Activated T-cell treated with anti-CD3 and anti-CD28 coated beads, Interleukin-2, amount 50 U/mL, for 48 hours (primary cell): ENCODE measurements around the gene SAMD3.
"Not testable (repeated sequence)": the region's sequence is repeated elsewhere in the genome, so short reads cannot be mapped to it uniquely, and the experiment has no call there.

Experiments
- DNase-seq, 2 experiments: peaks; one replicate each; pipeline ENCODE4 v3.0.0-alpha.2; 2020

SAMD3 gene

DNA sequence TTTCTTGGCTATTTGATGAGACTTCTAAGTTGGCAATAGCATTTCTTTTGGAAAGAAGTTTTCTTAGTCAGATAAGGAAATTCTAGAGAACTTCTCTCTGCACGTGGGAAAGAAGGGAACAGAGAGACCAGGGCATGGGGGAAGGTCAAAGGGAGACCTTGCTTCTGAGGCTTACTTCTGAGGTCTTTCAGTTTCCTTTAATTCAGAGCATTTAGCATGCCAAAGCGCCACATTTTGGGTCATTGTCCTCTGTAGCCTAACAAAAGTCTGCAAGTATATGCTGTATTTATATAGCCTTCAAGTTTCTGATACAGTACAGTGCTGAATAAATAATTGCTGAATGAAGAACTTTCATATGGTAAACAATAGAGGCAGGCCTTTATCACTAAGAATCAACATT lies 95.6 kb downstream of the SAMD3 start:
- DNase-seq = no peak

DNA sequence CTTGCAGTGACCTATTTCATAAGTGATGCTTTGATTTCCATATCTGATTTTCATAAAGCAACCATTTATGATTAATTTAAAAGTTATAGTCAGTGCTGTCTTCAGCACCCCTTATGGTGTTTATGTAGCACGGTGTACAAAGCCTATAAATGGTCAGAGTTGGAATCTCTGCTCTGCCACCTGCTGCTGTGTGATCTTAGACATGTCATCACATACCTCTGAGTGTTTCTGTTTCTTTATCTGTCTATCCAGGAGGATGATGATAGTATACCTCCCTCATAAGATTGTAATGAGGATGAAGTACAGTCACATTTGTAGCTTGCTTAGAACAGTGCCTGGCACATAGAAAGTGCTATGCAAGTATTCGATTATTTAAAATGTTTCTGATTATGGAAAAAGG lies 100.5 kb downstream of the SAMD3 start:
- no peak for DNase-seq

DNA sequence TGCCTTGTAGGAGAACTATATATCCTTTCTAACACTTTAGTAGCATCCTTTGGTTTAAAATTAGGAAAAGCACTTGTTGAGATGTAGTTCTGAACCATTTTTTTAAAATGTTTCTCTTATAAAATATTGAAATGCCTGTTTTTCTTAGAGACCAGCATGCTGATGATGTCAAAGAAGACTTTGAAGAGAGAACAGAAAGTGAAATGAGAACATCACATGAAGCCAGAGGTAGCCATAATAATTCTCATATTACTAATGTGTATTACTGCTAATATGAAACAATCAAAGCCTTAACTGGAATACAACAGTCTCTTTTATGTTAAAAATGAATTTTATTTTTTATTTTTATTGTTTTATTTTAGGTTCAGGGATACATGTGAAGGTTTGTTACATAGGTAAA lies 102.0 kb downstream of the SAMD3 start:
- no peak for DNase-seq

DNA sequence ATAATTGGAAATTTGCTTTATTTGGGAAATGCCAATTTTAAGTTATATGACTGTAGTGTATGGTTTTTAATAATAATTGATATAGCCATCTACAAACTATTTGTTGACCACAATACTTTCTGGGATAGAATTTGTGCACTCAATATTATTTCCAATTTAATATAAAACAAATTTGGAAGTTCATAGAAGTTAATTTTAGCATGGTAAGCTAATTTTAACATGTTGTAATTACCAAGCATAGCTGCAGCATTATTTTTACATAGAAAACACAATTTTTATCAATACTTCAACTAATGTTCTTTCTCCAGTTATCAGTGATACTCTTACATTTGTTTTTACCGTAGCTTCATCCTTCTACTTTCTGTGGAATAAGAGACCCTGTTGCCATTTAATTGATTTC lies 103.5 kb downstream of the SAMD3 start:
- DNase-seq = no peak

DNA sequence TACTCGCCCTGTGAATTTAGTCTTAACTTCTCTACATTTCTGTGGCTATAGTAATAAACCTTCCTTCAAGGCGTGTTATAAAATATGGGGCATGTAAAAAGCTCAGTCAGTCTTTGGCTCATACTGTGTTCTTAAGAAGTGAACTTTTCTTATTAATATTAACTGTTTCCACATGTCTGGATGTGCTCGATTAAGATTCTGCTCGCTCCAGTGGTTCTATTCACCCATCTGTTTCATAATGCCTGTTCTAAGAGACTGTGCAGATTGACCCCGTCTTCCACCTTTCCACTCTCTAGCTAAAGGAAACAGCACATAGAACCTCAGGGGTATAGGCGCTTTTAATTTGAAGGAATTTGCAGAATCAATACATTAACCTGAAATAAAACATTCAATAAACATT lies 104.5 kb downstream of the SAMD3 start:
- no peak for DNase-seq

DNA sequence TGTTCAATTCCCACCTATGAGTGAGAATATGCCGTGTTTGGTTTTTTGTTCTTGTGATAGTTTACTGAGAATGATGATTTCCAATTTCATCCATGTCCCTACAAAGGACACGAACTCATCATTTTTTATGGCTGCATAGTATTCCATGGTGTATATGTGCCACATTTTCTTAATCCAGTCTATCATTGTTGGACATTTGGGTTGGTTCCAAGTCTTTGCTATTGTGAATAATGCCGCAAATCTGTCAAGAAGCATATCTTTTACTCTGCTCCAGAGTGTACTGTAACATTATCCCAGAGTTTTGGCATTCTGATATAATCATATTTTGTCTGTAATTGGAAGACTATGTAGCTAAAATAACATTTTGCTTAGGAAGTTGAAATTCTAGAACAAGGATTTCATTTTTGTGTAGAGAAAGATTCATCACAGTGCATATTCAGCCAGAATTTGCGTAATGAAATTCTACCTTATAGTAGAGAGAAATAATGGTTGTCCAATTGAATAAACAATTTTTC lies 105.5 kb downstream of the SAMD3 start:
- DNase-seq = not testable (repeated sequence)

DNA sequence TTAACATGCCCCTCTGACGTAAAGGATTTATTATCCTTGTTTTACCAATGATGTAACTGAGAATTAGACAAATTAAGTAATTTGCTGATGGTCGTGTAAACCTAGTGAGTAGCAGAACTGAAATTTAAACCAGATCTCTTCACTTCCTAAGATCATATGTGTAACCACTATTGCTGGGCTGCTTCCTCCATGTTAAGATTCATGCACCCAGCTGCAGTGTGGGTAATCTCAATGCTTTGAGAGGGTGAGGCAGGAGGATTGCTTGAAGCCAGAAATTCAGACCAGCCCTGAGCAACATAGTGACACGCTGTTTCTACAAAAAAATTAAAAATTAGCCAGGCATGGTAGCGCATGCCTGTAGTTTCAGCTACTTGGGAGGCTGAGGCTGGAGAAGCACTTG lies 106.5 kb downstream of the SAMD3 start:
- no peak for DNase-seq

DNA sequence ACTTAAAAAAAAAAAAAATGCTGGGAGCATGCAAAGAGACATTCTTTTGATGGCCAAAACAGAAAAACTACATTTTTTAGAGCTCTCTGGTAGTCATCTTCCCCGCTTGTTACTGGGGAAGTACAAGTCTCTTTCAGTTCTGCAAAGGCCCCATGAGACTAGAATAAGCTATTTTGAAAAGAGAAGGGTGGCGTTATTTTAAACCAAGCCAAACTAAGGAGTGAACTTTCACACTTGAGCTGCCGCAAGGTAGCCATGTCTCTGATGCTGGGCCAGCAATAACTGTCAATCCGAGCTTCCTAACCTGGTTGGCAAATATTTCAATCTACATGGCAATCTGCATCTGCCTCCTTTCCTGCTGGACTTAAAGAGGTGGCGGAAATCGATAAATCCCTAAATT lies 107.7 kb downstream of the SAMD3 start:
- DNase-seq = no peak

DNA sequence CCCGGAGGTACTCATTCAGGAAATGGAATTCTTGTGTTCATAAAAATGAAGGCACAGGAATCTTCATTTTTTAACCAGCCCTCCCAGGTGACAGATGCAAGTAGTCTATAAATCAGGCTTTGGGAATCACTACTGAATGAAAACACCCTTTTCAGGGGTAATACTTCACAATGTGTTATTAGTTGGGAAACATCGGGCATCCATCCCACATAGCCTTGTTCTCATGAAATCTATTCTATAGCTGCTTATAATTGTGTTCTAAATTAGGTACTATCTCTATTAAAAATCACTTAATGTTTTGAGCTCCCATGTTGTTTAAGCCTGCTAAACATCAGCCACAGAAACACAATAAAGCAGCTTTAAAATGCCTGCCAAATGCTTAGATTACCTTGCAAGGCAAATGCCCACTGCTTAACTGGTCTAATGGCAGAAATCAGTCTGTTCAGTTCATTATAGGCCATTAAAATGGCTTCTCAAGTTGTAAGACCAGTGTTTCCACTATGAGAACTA lies 109.5 kb downstream of the SAMD3 start:
- no peak for DNase-seq

DNA sequence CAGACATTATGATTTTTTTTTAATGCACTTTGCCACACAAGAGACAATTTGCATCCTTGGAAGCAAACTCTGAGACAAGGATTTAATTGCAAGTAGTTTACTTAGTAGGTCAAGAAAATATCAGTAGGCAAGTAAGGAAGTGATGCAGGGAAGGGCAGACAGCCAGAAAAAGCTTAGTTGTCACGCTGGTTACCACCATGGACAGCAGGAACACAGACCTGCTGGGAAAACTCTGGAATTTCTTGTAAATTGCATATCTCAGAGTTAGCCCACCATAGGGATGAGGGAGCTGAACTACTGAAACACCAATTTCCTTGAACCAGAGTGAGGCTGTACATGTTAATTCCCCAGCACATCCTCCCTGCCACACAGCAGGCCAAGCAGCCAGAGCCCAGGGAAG lies 111.7 kb downstream of the SAMD3 start:
- no peak for DNase-seq

DNA sequence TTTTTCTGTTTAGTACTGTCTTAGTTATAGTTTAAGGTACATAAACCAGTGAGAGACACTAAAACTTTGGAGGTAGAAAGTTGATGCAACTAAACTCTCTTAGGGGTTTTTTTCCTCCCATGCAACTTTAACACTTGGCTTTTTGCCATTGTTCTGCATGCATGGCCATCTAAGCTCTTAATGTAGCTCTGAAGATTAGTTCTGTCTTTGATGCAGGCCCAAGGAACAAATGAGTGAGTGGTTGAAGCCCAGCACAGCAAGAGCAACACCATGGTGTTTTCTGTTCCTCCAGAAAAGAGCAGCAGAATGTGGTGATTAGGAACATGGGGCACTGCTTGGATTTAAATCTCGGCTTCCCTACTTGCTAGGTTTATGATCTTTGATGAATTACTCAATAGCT lies 115.0 kb downstream of the SAMD3 start:
- DNase-seq = no peak

DNA sequence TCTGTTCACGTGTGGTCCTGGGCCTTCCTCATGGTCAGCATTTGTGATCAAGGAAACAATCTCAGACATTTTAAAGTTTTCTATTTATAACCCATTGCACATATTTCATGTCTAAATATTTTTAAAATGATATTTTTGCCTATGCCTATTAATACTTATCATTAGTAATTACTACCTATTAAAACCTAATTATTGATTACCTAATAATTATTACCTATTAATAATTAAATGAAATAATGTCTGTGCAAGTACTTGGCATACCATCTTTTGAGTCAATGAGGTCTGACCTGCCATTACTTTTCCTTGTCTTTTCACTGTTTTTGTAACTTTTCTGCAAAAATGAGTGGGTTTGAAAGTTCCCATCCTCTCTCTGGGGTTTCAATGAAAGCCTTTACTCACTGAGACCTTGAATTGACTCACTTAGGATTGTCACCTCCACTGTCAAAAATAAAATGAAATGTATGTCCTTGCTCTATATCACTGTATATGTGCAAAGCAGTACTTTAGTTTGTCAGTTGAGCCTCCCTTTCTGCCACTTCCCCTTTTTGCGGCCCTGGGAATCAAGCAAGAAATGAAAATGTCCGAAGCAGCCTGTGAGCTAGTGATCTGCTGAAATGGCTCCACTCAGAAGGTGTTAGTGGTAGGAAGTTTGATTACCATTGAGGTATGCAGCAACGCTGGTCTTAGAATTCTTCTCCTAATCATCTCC lies 116.6 kb downstream of the SAMD3 start:
- no peak for DNase-seq

DNA sequence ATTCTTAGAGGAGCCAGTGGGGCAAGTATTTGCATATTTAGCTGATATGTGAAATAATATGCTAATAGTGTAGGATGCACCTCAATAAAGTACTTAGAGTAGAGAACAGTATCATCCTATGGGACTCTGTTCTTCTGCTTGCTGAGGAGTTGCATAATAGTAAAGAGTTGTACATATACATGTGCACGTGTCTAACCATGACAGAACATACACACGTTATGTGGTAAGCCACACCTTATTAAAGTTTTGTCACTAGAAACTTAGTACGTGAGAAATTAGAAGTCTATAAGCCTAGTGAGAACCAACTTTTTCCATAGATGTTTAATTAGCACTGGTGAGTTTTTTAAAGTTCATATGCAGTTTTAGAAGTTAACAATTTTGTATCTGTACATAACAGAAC lies 123.6 kb downstream of the SAMD3 start:
- no peak for DNase-seq

DNA sequence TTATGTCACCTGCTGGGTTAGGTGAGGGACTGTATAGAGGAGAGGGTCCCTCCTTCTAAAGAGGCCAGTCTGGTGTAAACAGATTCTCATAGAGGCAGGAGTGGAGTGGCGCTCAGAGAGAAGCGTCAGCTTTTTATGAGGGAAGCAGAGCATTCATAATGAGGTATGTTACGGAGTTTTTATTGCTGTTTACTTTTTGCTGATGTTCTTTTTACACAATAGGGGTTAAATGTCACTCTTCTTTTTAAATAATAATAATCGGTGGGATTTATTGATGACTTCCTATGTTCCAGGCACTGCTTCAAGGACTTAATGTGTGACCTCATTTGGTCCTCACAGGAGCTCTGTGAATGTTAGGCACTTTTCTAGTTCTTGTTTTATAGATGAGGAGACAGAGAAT lies 124.4 kb downstream of the SAMD3 start:
- DNase-seq = no peak
